GM20000 (cell line): ENCODE results near the gene CDH22.
A peak's percentile ranks its signal among the peaks of the same experiment; 100 is the strongest.

Experiments used
- DNase-seq: peaks from one replicate; pipeline ENCODE4 v3.0.0; 2012; ENCODE audit warnings: low spot score
- CTCF ChIP-seq: IDR thresholded peaks from 2 replicates; pipeline ENCODE4 v1.5.1; 2012; ENCODE audit warnings: mild to moderate bottlenecking, control low read depth; ENCODE audit errors: extremely low read depth, missing control alignments

Gene CDH22

GRCh38 chr20:46311039-46311650 lies 2.8 kb upstream of the CDH22 start:
- DNase-seq: no peak
- no peak for TF ChIP-seq CTCF

GRCh38 chr20:46309945-46310344 lies 1.6 kb upstream of the CDH22 start:
- TF ChIP-seq CTCF: no peak
- DNase-seq: no peak

GRCh38 chr20:46307999-46308257 lies 370 bp downstream of the CDH22 start:
- DNase-seq: peak; percentile 65
- TF ChIP-seq CTCF: no peak

GRCh38 chr20:46307139-46307998 lies 929 bp downstream of the CDH22 start:
- peak; percentile 85 for TF ChIP-seq CTCF
- peak; percentile 97 for DNase-seq

GRCh38 chr20:46306743-46307138 lies 1.6 kb downstream of the CDH22 start:
- DNase-seq: peak; percentile 20

GRCh38 chr20:46305973-46306360 lies 2.3 kb downstream of the CDH22 start:
- DNase-seq: no peak
- no peak for TF ChIP-seq CTCF

More at GRCh38 chr20:46306743-46307138, 1.6 kb downstream of the CDH22 start:
- no peak for TF ChIP-seq CTCF

- DNase-seq: no peak
- TF ChIP-seq CTCF: no peak
Measured at GRCh38 chr20:46305331-46305972, 2.8 kb downstream of the CDH22 start.
